Measurements from ENCODE around the gene RIOK3. TPM values are rescaled to one million over a fixed set of nuclear protein-coding genes. Genes with fewer than 3 reads are reported as not detected.

The RIOK3 gene
- total RNA-seq, 4 donors from 2014 or later = 38.7 to 52.2 (median 46.3) TPM

DNA sequence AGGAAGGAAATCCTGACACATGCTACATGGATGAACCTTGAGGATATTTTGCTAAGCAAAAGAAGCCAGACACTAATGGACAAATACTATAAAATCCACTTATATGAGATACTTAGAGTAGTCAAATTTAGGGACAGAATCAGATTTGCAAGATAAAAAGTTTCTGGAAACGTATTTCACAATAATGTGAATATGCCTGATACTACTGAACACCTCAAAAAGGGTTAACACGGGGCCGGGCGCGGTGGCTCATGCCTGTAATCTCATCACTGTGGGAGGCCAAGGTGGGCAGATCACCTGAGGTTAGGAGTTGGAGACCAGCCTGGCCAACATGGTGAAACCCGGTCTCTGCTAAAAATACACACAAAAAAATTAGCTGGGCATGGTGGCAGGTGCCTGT, 48.5 kb downstream of the RIOK3 start:
- peaks cover 19 to 47% (median 44%) of the 10 kb centered on the region in 4 donors for H3K4me1 ChIP-seq
- peaks cover 0 to 6% (median 0%) of the 10 kb centered on the region in 4 donors for H3K36me3 ChIP-seq
- no peaks in the 10 kb centered on the region for H3K27me3 ChIP-seq
- no peak overlapping the region for H3K27ac ChIP-seq (replicated peaks in 1 of 4)
- no peak for DNase-seq (ENCODE audit: extremely low spot score)
- intact Hi-C loops (cut with DNase I) = loop anchor here (5.0 to 10.0 kb wide), 2 partner anchors 47 to 86 kb away; partner anchors contain the start of genes NPC1 and RIOK3
- H3K4me3 ChIP-seq = no peak overlapping the region
- WGBS = 88% methylated on average over 6 of the region's 6 CpGs
- TF ChIP-seq EP300 (IDR thresholded peaks at IDR 0.05) (no peak), POLR2A (IDR thresholded peaks at IDR 0.05; ENCODE audit: low read depth) (no peak), POLR2AphosphoS5 (IDR thresholded peaks at IDR 0.05) (no peak)
- TF ChIP-seq, protein P1, sequence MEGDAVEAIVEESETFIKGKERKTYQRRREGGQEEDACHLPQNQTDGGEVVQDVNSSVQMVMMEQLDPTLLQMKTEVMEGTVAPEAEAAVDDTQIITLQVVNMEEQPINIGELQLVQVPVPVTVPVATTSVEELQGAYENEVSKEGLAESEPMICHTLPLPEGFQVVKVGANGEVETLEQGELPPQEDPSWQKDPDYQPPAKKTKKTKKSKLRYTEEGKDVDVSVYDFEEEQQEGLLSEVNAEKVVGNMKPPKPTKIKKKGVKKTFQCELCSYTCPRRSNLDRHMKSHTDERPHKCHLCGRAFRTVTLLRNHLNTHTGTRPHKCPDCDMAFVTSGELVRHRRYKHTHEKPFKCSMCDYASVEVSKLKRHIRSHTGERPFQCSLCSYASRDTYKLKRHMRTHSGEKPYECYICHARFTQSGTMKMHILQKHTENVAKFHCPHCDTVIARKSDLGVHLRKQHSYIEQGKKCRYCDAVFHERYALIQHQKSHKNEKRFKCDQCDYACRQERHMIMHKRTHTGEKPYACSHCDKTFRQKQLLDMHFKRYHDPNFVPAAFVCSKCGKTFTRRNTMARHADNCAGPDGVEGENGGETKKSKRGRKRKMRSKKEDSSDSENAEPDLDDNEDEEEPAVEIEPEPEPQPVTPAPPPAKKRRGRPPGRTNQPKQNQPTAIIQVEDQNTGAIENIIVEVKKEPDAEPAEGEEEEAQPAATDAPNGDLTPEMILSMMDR (IDR thresholded peaks at IDR 0.05) = no peak
- no peaks in the 10 kb centered on the region for H3K9me3 ChIP-seq

DNA sequence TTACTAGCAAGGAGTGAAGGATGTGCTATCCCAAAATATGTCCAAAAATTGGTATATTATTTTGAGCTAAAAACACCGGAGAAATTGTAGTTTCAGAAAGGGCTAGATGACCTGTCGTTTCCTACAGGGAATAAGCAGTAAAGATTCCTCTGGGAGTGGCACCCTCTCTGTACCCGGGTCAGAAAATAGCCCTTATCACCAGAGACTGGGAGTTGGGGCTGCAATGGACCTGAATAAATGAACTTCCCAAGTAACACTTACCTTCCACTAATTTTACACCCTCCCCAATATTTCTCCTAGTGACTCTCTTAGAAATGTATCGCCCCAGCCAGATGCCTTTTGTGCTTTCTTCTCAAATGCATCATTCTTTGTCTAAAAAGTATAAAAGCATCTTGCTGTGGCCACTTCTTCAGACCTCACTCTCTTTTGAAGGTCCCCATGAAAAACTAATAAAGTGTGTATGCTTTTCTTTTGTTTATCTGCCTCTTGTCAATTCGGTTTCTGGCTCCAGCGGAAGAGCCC, 49.5 kb downstream of the RIOK3 start:
- no peak for DNase-seq (ENCODE audit: extremely low spot score)
- 21% methylated on average over 6 of the region's 6 CpGs for WGBS
- H3K27ac ChIP-seq (replicated peaks in 1 of 4) = peak overlapping the region; percentile 88 to 97 (median 92)
- no peaks in the 10 kb centered on the region for H3K27me3 ChIP-seq
- TF ChIP-seq POLR2A (IDR thresholded peaks at IDR 0.05; ENCODE audit: low read depth) (no peak), POLR2AphosphoS5 (IDR thresholded peaks at IDR 0.05) (no peak), EP300 (IDR thresholded peaks at IDR 0.05) (no peak)
- TF ChIP-seq, protein P1 (IDR thresholded peaks at IDR 0.05) = no peak
- H3K36me3 ChIP-seq = peaks cover 0 to 15% (median 2%) of the 10 kb centered on the region in 4 donors
- intact Hi-C loops (cut with DNase I) = loop anchor here (5.0 to 10.0 kb wide), 2 partner anchors 48 to 85 kb away; partner anchors contain the start of genes NPC1 and RIOK3
- peak overlapping the region; percentile 93 to 98 (median 96) for H3K4me3 ChIP-seq
- H3K4me1 ChIP-seq = peaks cover 19 to 57% (median 54%) of the 10 kb centered on the region in 4 donors
- no peaks in the 10 kb centered on the region for H3K9me3 ChIP-seq

DNA sequence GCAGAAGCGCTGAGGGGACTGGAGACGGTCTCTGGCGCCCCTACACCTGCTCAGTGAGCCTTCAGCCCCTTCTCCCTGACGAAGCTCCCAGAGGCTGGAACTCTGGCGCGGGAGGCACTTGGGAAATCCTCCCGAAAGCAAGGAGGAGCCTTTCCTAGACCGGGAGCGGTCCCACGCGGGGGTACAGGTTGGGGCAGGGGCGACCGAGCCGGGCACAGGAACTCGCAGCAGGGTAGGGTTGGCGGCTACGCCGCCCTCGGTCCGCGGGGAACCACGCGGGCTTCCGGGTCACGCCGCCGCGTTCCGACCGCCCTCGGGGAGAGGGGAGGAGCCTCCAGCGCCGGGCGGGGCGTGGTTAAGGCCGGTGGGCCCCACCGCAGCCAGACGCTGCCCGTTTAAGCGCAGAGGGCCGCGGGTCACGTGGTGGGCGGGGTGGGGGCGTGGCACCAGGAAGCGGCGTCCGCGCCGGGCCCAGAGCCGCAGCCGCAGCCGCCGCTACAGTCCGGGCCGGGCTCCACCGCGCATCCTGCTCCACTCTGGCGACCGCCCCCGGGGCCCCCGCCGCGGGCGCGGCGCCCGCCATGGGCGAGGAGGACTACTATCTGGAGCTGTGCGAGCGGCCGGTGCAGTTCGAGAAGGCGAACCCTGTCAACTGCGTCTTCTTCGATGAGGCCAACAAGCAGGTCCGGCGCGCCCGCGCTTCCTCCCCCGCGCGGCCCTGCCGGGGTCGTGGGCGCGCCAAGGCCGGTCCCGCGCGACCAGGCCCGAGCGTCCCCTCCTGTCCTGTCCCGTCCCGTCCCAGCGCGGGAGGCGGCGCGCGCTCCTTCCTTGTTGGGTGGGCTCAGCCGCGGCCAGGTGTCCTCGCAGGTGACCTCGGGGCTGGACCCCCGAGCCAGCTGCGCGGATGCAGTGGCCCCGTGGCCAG, 50.2 kb downstream of the RIOK3 start, which contains the start of gene RMC1:
TSS of gene RMC1 (plus strand) at position 474 of the 925 bp plus-strand sequence. CDS start at position 582, 108 bp downstream.
- Histone ChIP-seq H3K27ac (replicated peaks in 1 of 4) (peak within 1 kb of the TSS; percentile 88 to 97 (median 92)), H3K9me3 (no peaks in the 10 kb centered on the region), H3K27me3 (no peaks in the 10 kb centered on the region), H3K4me3 (peak within 1 kb of the TSS; percentile 93 to 98 (median 96)), H3K4me1 (peaks cover 19 to 64% (median 61%) of the 10 kb centered on the region in 4 donors), H3K36me3 (peaks cover 0 to 22% (median 7%) of the 10 kb centered on the region in 4 donors)
- under 1% methylated on average over 56 of the region's 110 CpGs for whole genome bisulfite sequencing
- peak; percentile 98 for DNase-seq (ENCODE audit: extremely low spot score)
- intact Hi-C loops (cut with DNase I) = loop anchor here (5.0 to 10.0 kb wide), 2 partner anchors 48 to 84 kb away; partner anchors contain the start of genes NPC1 and RIOK3
- TF ChIP-seq POLR2A (IDR thresholded peaks at IDR 0.05; ENCODE audit: low read depth) (peak; percentile 76), EP300 (IDR thresholded peaks at IDR 0.05) (no peak), POLR2AphosphoS5 (IDR thresholded peaks at IDR 0.05) (peak; percentile 82 to 93)
- TF ChIP-seq, protein P1 (IDR thresholded peaks at IDR 0.05) = peak in 1 of 3 experiments; percentile 37

DNA sequence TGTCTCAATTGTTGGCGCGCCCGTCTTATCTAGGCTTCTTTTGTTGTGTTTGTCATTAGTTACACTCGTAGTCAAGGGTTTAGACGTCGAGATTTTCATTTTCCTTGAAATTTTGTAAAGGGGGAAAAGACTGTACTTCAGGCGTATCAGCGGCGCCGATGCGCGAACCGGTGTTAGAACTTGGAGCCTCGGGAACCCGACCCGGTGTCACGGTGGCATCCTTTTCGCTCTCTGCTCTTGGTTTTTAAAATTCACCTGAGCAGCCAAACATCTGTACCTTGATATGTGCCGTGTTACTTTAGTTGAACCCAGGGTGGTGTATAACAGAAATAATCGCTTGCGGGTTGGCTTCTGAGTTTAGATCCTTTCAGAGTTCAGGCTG, 50.9 kb downstream of the RIOK3 start:
- WGBS = 2% methylated on average over 19 of the region's 21 CpGs
- no peak for TF ChIP-seq POLR2AphosphoS5 (IDR thresholded peaks at IDR 0.05)
- no peak for TF ChIP-seq EP300 (IDR thresholded peaks at IDR 0.05)
- no peak for TF ChIP-seq POLR2A (IDR thresholded peaks at IDR 0.05; ENCODE audit: low read depth)
- TF ChIP-seq, protein P1 (IDR thresholded peaks at IDR 0.05) = no peak
- H3K4me3 ChIP-seq = peak overlapping the region; percentile 93 to 98 (median 96)
- H3K27ac ChIP-seq (replicated peaks in 1 of 4) = peak overlapping the region; percentile 88 to 97 (median 92)
- no peaks in the 10 kb centered on the region for H3K9me3 ChIP-seq
- DNase-seq (ENCODE audit: extremely low spot score) = no peak
- no peaks in the 10 kb centered on the region for H3K27me3 ChIP-seq
- intact Hi-C loops (cut with DNase I) = loop anchor here (5.0 to 10.0 kb wide), 2 partner anchors 49 to 83 kb away; partner anchors contain the start of genes NPC1 and RIOK3
- H3K4me1 ChIP-seq = peaks cover 19 to 60% (median 59%) of the 10 kb centered on the region in 4 donors
- H3K36me3 ChIP-seq = peaks cover 0 to 28% (median 10%) of the 10 kb centered on the region in 4 donors

Measured in esophagus muscularis mucosa (tissue), 4 donors.